Transverse colon (tissue), 4 donors: ENCODE results near the gene RIPK3.

Source experiments
- POLR2A ChIP-seq: fragments of 450-650 bp; IDR thresholded peaks from one replicate; pipeline ENCODE4 v1.6.1; 2016; ENCODE audit warnings: antibody characterized with exemption, mild to moderate bottlenecking, moderate library complexity
- POLR2AphosphoS5 ChIP-seq, 3 donors: sonication (generic); formaldehyde crosslinking; IDR thresholded peaks; one replicate each; pipeline ENCODE4 v1.6.1; 2016; ENCODE audit warnings: antibody characterized with exemption in 3 of 3
- TF ChIP-seq, protein P1 (sequence below), 5 experiments: fragments of 200-600 bp in 3 of 5; fragments of 450-650 bp in 2 of 5; sonication (generic) in 3 of 5; IDR thresholded peaks; 1 replicate in 2 of 5; 2 replicates in 3 of 5; pipeline ENCODE4 v1.5.1; 2016 to 2017; ENCODE audit warnings: antibody characterized with exemption in 5 of 5, inconsistent platforms in 3 of 5, mild to moderate bottlenecking in 2 of 5, moderate library complexity in 1 of 5

GRCh38 chr14:24348186-24348585 is 8.4 kb upstream of the RIPK3 start:
- TF ChIP-seq, protein P1, sequence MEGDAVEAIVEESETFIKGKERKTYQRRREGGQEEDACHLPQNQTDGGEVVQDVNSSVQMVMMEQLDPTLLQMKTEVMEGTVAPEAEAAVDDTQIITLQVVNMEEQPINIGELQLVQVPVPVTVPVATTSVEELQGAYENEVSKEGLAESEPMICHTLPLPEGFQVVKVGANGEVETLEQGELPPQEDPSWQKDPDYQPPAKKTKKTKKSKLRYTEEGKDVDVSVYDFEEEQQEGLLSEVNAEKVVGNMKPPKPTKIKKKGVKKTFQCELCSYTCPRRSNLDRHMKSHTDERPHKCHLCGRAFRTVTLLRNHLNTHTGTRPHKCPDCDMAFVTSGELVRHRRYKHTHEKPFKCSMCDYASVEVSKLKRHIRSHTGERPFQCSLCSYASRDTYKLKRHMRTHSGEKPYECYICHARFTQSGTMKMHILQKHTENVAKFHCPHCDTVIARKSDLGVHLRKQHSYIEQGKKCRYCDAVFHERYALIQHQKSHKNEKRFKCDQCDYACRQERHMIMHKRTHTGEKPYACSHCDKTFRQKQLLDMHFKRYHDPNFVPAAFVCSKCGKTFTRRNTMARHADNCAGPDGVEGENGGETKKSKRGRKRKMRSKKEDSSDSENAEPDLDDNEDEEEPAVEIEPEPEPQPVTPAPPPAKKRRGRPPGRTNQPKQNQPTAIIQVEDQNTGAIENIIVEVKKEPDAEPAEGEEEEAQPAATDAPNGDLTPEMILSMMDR (IDR thresholded peaks at IDR 0.05), result no peak
- TF ChIP-seq POLR2AphosphoS5 (IDR thresholded peaks at IDR 0.05) (no peak), POLR2A (no peak)
